Cardiac fibroblast (primary cell): ENCODE measurements around the gene DROSHA.

Source experiments
- DNase-seq, 2 donors: peaks; one replicate each; pipeline versions ENCODE4 v3.0.0 to v3.0.0-alpha.2; 2010; ENCODE audit warnings: low read depth in 2 of 2
- H3K4me3 ChIP-seq, 2 donors: replicated peaks in 1 of 2; 1 replicate in 1 of 2; 2 replicates in 1 of 2; pipeline ENCODE4 v1.5.1; 2011; ENCODE audit warnings: low read depth in 2 of 2, low read length in 2 of 2, mild to moderate bottlenecking in 2 of 2, moderate library complexity in 1 of 2
- TF ChIP-seq, protein P1 (sequence below): IDR thresholded peaks from one replicate; pipeline ENCODE4 v1.5.1; 2011; ENCODE audit warnings: low read depth, mild to moderate bottlenecking, low read length, inconsistent platforms

Gene DROSHA

GRCh38 chr5:31412324-31412723 is 119.6 kb downstream of the DROSHA start:
- no peak overlapping the region for H3K4me3 ChIP-seq
- TF ChIP-seq, protein P1, sequence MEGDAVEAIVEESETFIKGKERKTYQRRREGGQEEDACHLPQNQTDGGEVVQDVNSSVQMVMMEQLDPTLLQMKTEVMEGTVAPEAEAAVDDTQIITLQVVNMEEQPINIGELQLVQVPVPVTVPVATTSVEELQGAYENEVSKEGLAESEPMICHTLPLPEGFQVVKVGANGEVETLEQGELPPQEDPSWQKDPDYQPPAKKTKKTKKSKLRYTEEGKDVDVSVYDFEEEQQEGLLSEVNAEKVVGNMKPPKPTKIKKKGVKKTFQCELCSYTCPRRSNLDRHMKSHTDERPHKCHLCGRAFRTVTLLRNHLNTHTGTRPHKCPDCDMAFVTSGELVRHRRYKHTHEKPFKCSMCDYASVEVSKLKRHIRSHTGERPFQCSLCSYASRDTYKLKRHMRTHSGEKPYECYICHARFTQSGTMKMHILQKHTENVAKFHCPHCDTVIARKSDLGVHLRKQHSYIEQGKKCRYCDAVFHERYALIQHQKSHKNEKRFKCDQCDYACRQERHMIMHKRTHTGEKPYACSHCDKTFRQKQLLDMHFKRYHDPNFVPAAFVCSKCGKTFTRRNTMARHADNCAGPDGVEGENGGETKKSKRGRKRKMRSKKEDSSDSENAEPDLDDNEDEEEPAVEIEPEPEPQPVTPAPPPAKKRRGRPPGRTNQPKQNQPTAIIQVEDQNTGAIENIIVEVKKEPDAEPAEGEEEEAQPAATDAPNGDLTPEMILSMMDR = no peak
- DNase-seq = peak; percentile 27

GRCh38 chr5:31410089-31410488 is 121.8 kb downstream of the DROSHA start:
- TF ChIP-seq, protein P1 = no peak
- no peak for DNase-seq
- no peak overlapping the region for H3K4me3 ChIP-seq

DNA sequence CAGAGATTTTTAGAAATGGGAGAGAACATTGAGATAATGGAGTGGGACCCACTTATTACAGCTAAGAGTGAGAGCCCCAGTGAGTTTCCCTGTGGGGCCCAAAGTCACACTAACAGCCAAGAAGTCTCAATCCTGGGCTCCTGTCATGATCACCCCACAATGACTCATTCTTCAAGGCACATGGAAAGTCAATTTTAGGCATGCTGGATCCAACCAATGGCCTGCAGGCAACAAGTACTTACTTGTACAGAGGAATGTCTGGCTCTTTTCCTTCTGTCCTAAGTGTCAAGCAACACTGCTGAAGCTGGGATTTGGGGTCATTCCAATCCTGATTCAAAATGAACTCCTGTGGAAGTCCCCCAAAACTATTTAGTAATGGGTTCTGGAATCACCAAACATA is 123.1 kb downstream of the DROSHA start:
- TF ChIP-seq, protein P1 = no peak
- DNase-seq = peak; percentile 73 to 80
- H3K4me3 ChIP-seq = no peak overlapping the region

- TF ChIP-seq, protein P1 = no peak
- DNase-seq = peak in 1 of 2 donors; percentile 6
- H3K4me3 ChIP-seq = no peak overlapping the region
Observed at GRCh38 chr5:31407921-31408693, 123.8 kb downstream of the DROSHA start.

DNA sequence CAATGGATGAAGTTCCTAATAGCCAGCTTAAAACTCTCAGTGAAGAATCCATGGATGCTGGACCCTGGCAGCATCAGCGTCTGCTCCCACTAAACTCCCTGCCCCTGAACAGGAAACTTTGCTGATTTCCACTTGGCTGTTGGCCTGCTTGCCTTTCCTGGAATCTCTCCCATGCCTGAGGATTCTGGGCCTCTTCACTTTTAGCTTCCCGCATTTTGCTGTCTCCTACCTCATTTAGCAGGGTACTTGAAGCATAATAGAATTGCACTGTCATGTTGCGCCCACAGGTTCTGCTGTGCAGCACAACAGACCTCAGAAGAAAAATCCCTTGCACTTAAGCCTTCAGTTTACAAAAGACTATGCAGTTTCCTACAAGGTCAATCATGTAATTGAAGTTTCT is 127.6 kb downstream of the DROSHA start:
- no peak overlapping the region for H3K4me3 ChIP-seq
- TF ChIP-seq, protein P1 = no peak
- DNase-seq = peak in 1 of 2 donors; percentile 44

DNA sequence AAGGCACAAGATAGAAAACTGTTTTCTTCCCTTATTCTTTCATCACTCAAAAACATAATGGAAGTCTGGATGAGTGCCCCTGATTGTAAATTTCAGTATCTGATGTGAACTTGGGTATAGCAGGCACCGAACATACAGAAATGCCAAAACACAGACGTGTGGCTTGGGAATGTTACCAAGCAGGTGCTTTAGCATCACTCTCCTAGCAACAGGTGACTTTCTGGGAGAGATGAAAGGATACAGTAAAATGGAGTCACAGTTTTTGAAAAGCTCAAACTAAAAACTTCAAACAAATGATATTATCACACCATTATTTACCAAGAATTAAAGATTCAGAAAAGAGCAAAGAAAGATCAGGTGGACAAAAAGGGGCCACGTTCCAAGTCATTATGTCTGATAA is 130.2 kb downstream of the DROSHA start:
- DNase-seq = no peak
- TF ChIP-seq, protein P1 = no peak
- H3K4me3 ChIP-seq = no peak overlapping the region
